GM23338 (cell line): ENCODE results near the gene IL1A. TPM values are rescaled to one million over a fixed set of nuclear protein-coding genes. Genes with fewer than 3 reads are reported as not detected.

Experiments used
- ATAC-seq: fragments of 200-7000 bp; cut with Tn5 transposase; 3 replicates; pipeline ENCODE4 v1.9.1; 2020
- DNase-seq: peaks from one replicate; pipeline ENCODE4 v3.0.0-alpha.2; 2015; ENCODE audit warnings: low spot score
- H2AFZ ChIP-seq: fragments of 200-600 bp; sonication (generic); 2 replicates; pipeline ENCODE4 v1.8.0; 2016; ENCODE audit warnings: antibody characterized with exemption, mild to moderate bottlenecking, moderate library complexity
- H3F3A ChIP-seq: fragments of 200-600 bp; sonication (generic); replicated peaks from 2 replicates; pipeline ENCODE4 v1.8.0; 2017; ENCODE audit warnings: antibody characterized with exemption, mixed run types, low read depth
- H3K27ac ChIP-seq: fragments of 200-600 bp; sonication (generic); 2 replicates; pipeline ENCODE4 v1.6.1; 2016; ENCODE audit warnings: low read depth
- H3K27me3 ChIP-seq: fragments of 200-600 bp; sonication (generic); 2 replicates; pipeline ENCODE4 v1.8.0; 2016; ENCODE audit warnings: mild to moderate bottlenecking, mixed run types, moderate library complexity; ENCODE audit not compliant: insufficient read depth
- H3K36me3 ChIP-seq: fragments of 200-600 bp; sonication (generic); 2 replicates; pipeline ENCODE4 v1.8.0; 2016; ENCODE audit warnings: mild to moderate bottlenecking; ENCODE audit not compliant: insufficient read depth
- H3K4me1 ChIP-seq: fragments of 200-600 bp; sonication (generic); 2 replicates; pipeline ENCODE4 v1.8.0; 2016; ENCODE audit warnings: mild to moderate bottlenecking, moderate library complexity; ENCODE audit not compliant: insufficient read depth
- H3K4me2 ChIP-seq: fragments of 200-600 bp; sonication (generic); 2 replicates; pipeline ENCODE4 v1.7.1; 2017; ENCODE audit warnings: mixed run types
- H3K4me3 ChIP-seq: fragments of 200-600 bp; sonication (generic); 2 replicates; pipeline ENCODE4 v1.6.1; 2016; ENCODE audit warnings: mixed run types
- H3K79me2 ChIP-seq: fragments of 200-600 bp; sonication (generic); replicated peaks from 2 replicates; pipeline ENCODE4 v1.8.0; 2017; ENCODE audit warnings: mild to moderate bottlenecking; ENCODE audit not compliant: insufficient read depth
- H3K9me2 ChIP-seq: fragments of 200-600 bp; sonication (generic); 2 replicates; pipeline ENCODE4 v1.8.0; 2017; ENCODE audit not compliant: insufficient read depth
- H4K20me1 ChIP-seq: fragments of 200-600 bp; sonication (generic); replicated peaks from 2 replicates; pipeline ENCODE4 v1.8.0; 2017; ENCODE audit warnings: mild to moderate bottlenecking; ENCODE audit not compliant: insufficient read depth
- H3K27ac Mint-ChIP-seq: 2 replicates; pipeline ENCODE4 v1.8.0; 2020; ENCODE audit warnings: inconsistent platforms, mild to moderate bottlenecking, moderate library complexity, mixed read lengths
- H3K27me3 Mint-ChIP-seq: 3 replicates; pipeline ENCODE4 v1.8.0; 2022; ENCODE audit warnings: low read depth, mild to moderate bottlenecking, moderate library complexity, mixed read lengths, inconsistent platforms; ENCODE audit not compliant: insufficient read depth, poor library complexity
- H3K36me3 Mint-ChIP-seq: 3 replicates; pipeline ENCODE4 v1.8.0; 2021; ENCODE audit warnings: low read depth, mild to moderate bottlenecking, inconsistent platforms, moderate library complexity, mixed read lengths
- H3K4me1 Mint-ChIP-seq: 3 replicates; pipeline ENCODE4 v1.8.0; 2020; ENCODE audit warnings: mild to moderate bottlenecking, inconsistent platforms, mixed read lengths
- H3K4me3 Mint-ChIP-seq: 3 replicates; pipeline ENCODE4 v1.8.0; 2021; ENCODE audit warnings: moderate library complexity, mild to moderate bottlenecking, inconsistent platforms, mixed read lengths
- H3K9me3 Mint-ChIP-seq: 3 replicates; pipeline ENCODE4 v1.8.0; 2020; ENCODE audit warnings: moderate library complexity, mild to moderate bottlenecking, inconsistent platforms, mixed read lengths
- CREB1 ChIP-seq: fragments of 250-450 bp; sonication (Bioruptor Pico); IDR thresholded peaks from 2 replicates; pipeline ENCODE4 v1.5.0; 2020; ENCODE audit warnings: low read depth, mild to moderate bottlenecking, moderate library complexity
- EZH2 ChIP-seq: fragments of 200-600 bp; sonication (generic); IDR thresholded peaks from one replicate; pipeline ENCODE4 v1.8.0; 2017; ENCODE audit warnings: antibody characterized with exemption, mild to moderate bottlenecking, low read depth; ENCODE audit not compliant: unreplicated experiment
- EZH2phosphoT487 ChIP-seq: fragments of 200-600 bp; sonication (generic); IDR thresholded peaks from one replicate; pipeline ENCODE4 v1.8.1; 2018; ENCODE audit warnings: antibody characterized with exemption; ENCODE audit not compliant: unreplicated experiment
- JUNB ChIP-seq: IDR thresholded peaks from one replicate; pipeline ENCODE4 v1.6.1; 2016; ENCODE audit warnings: antibody characterized with exemption; ENCODE audit not compliant: unreplicated experiment
- NANOG ChIP-seq: IDR thresholded peaks from 2 replicates; pipeline ENCODE4 v1.6.1; 2016; ENCODE audit warnings: antibody characterized with exemption, borderline replicate concordance
- POLR2AphosphoS5 ChIP-seq: IDR thresholded peaks from 2 replicates; pipeline ENCODE4 v1.6.1; 2016; ENCODE audit warnings: antibody characterized with exemption, low read depth
- REST ChIP-seq: IDR thresholded peaks from one replicate; pipeline ENCODE4 v1.6.1; 2018; ENCODE audit warnings: antibody characterized with exemption; ENCODE audit not compliant: unreplicated experiment
- STAT1 ChIP-seq: IDR thresholded peaks from one replicate; pipeline ENCODE4 v1.6.1; 2016; ENCODE audit warnings: antibody characterized with exemption; ENCODE audit not compliant: unreplicated experiment
- ZNF114 ChIP-seq: fragments of 250-450 bp; sonication (Bioruptor Pico); IDR thresholded peaks from 2 replicates; pipeline ENCODE4 v1.5.0; 2020; ENCODE audit warnings: mild to moderate bottlenecking, moderate library complexity
- ZNF331 ChIP-seq: fragments of 250-450 bp; sonication (Bioruptor Pico); IDR thresholded peaks from 2 replicates; pipeline ENCODE4 v1.5.0; 2020; ENCODE audit warnings: low read depth, mild to moderate bottlenecking, moderate library complexity
- ZNF462 ChIP-seq: fragments of 250-450 bp; sonication (Bioruptor Pico); IDR thresholded peaks from 2 replicates; pipeline ENCODE4 v1.5.0; 2020; ENCODE audit warnings: mild to moderate bottlenecking, moderate library complexity
- polyA plus RNA-seq: library from polyadenylated mRNA; unstranded; fragments of >200 nt; fragmentation: Nextera tagmentation; extraction: Ambion mirVana; gene quantifications from 2 replicates; pipeline ENCODE4 v1.2.1, GENCODE V29; 2016
- total RNA-seq: library from RNA; depleted of rRNA; stranded (reverse); fragments of >200 nt; shearing (Covaris generic); gene quantifications from 2 replicates; pipeline ENCODE4 v1.2.3, GENCODE V29; 2014
- TF ChIP-seq, protein P1 (sequence below): IDR thresholded peaks from 2 replicates; pipeline ENCODE4 v1.6.1; 2016; ENCODE audit warnings: antibody characterized with exemption
- TF ChIP-seq, protein P2 (sequence below), 2 experiments: fragments of 200-600 bp in 1 of 2; sonication (generic) in 1 of 2; conservative IDR thresholded peaks; 2 replicates each; pipeline versions ENCODE4 v1.5.1 to v1.6.1; 2016 to 2017; ENCODE audit warnings: antibody characterized with exemption in 2 of 2, low read depth in 2 of 2, mild to moderate bottlenecking in 2 of 2, moderate library complexity in 1 of 2

Gene IL1A
- total and polyA plus RNA-seq, 2 experiments from 2014 or later, result 0.65 to 0.73 TPM

- TF ChIP-seq NANOG (no peak), STAT1 (no peak), ZNF114 (CRISPR knock-in tag) (no peak), ZNF462 (CRISPR knock-in tag) (no peak), POLR2AphosphoS5 (no peak), CREB1 (CRISPR knock-in tag) (no peak), JUNB (no peak), REST (no peak), ZNF331 (CRISPR knock-in tag) (no peak), EZH2 (no peak), EZH2phosphoT487 (no peak)
- TF ChIP-seq, protein P1, sequence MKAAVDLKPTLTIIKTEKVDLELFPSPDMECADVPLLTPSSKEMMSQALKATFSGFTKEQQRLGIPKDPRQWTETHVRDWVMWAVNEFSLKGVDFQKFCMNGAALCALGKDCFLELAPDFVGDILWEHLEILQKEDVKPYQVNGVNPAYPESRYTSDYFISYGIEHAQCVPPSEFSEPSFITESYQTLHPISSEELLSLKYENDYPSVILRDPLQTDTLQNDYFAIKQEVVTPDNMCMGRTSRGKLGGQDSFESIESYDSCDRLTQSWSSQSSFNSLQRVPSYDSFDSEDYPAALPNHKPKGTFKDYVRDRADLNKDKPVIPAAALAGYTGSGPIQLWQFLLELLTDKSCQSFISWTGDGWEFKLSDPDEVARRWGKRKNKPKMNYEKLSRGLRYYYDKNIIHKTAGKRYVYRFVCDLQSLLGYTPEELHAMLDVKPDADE, result no peak
- TF ChIP-seq, protein P2, sequence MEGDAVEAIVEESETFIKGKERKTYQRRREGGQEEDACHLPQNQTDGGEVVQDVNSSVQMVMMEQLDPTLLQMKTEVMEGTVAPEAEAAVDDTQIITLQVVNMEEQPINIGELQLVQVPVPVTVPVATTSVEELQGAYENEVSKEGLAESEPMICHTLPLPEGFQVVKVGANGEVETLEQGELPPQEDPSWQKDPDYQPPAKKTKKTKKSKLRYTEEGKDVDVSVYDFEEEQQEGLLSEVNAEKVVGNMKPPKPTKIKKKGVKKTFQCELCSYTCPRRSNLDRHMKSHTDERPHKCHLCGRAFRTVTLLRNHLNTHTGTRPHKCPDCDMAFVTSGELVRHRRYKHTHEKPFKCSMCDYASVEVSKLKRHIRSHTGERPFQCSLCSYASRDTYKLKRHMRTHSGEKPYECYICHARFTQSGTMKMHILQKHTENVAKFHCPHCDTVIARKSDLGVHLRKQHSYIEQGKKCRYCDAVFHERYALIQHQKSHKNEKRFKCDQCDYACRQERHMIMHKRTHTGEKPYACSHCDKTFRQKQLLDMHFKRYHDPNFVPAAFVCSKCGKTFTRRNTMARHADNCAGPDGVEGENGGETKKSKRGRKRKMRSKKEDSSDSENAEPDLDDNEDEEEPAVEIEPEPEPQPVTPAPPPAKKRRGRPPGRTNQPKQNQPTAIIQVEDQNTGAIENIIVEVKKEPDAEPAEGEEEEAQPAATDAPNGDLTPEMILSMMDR (conservative IDR thresholded peaks at IDR 0.05; ENCODE audit: low read depth in 2 of 2), result no peak
- Mint-ChIP-seq H3K4me1 (peaks cover 3% of the 10 kb centered on the region; the same call in 2 of the 3 replicates), H3K27me3 (no peaks in the 10 kb centered on the region), H3K9me3 (no peaks in the 10 kb centered on the region), H3K27ac (no peak overlapping the region), H3K36me3 (no peaks in the 10 kb centered on the region), H3K4me3 (no peak overlapping the region)
- Histone ChIP-seq H3K4me3 (no peak overlapping the region), H3K4me2 (no peak overlapping the region), H3F3A (no peaks in the 10 kb centered on the region), H3K27me3 (no peaks in the 10 kb centered on the region), H3K27ac (no peak overlapping the region), H3K36me3 (no peaks in the 10 kb centered on the region), H3K9me2 (no peaks in the 10 kb centered on the region), H3K79me2 (no peaks in the 10 kb centered on the region), H4K20me1 (no peaks in the 10 kb centered on the region), H2AFZ (no peak overlapping the region), H3K4me1 (no peaks in the 10 kb centered on the region)
- ATAC-seq (no peak), DNase-seq (no peak)
These were observed 9.6 kb downstream of the IL1A start for GRCh38 chr2:112774536-112775285.
